OCI-LY1 (cell line): ENCODE results near the gene PANK4.

Experiments used
- CTCF ChIP-seq: fragments of 200-600 bp; sonication (generic), shearing (Covaris generic); IDR thresholded peaks from 2 replicates; pipeline ENCODE4 v1.5.1; 2017; ENCODE audit warnings: mild to moderate bottlenecking, antibody characterized with exemption, low read length, moderate library complexity, mixed read lengths
- EZH2 ChIP-seq: fragments of 200-600 bp; sonication (generic), shearing (Covaris generic); IDR thresholded peaks from 2 replicates; pipeline ENCODE4 v1.8.0; 2017; ENCODE audit warnings: borderline replicate concordance, mixed run types, mild to moderate bottlenecking, antibody characterized with exemption, low read length, moderate library complexity, mixed read lengths

DNA sequence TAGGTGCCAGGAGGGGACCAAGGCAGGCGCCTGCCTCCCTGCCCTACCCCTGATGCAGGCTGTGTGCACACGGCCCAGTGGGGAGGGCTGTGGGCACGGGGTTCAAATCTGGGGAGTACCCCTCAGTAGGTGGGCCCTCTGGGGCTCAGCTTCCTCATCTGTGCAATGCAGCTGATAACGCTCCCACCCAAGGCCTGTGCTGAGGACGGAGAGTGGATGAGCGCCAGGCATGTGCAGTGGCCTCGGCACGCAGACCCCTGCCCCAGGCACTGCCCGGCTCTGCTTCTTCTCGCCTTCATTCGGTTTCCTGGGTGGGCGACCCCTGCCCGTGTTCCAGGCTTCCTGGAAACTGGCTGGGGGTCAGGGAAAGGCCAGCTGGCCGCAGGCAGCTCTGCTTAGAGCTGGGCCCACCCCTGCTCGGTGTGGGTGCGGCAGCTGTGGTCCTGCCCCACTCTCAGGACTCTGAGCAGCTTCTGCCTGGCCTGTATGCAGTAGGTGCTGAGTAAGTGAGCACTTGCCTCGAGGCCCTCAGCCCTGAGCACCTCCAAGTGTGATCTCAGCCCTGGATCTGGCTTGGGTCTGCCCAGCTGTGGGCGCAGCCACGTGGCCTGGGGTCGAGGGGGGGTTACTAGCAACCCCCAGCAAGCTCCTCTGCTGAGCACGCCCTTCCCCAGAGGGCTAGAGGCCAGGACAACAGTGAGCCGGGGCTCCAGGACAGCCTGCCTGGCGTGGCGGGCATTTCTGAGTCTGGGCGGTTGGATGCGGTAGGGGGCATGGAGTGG, 17.9 kb upstream of the PANK4 start:
- TF ChIP-seq CTCF: no peak
- TF ChIP-seq EZH2: no peak
